Gastrocnemius medialis (tissue), 4 donors: Measurements from ENCODE around the gene ADGRB3.

Source experiments
- CTCF ChIP-seq, 5 experiments: fragments of 450-650 bp in 3 of 5; fragments of 200-600 bp in 2 of 5; sonication (generic) in 2 of 5; IDR thresholded peaks in 4 of 5; conservative IDR thresholded peaks in 1 of 5; 1 replicate in 4 of 5; 2 replicates in 1 of 5; pipeline ENCODE4 v1.5.1; 2016 to 2019; ENCODE audit warnings: antibody characterized with exemption in 5 of 5, mild to moderate bottlenecking in 3 of 5, moderate library complexity in 3 of 5
- POLR2A ChIP-seq, 2 donors: fragments of 450-650 bp; IDR thresholded peaks; one replicate each; pipeline ENCODE4 v1.6.1; 2017; ENCODE audit warnings: antibody characterized with exemption in 2 of 2, mild to moderate bottlenecking in 2 of 2, moderate library complexity in 2 of 2

- TF ChIP-seq CTCF (IDR thresholded peaks at IDR 0.05 in 4 of 5, conservative IDR thresholded peaks at IDR 0.05 in 1 of 5) (no peak), POLR2A (IDR thresholded peaks at IDR 0.05) (no peak)
These were observed 763.6 kb downstream of the ADGRB3 start for GRCh38 chr6:69398729-69399128.
